Measurements from ENCODE around the gene SLC38A10. TPM values are rescaled to one million over a fixed set of nuclear protein-coding genes. Genes with fewer than 3 reads are reported as not detected.
A peak's percentile ranks its signal among the peaks of the same experiment; 100 is the strongest.

SLC38A10 gene
- total RNA-seq, 2 donors from 2014 or later: 46.2 to 63.4 TPM

GRCh38 chr17:81221371-81221841, 73.7 kb downstream of the SLC38A10 start:
- H3K27ac ChIP-seq: no peak overlapping the region
- H3K4me3 ChIP-seq: peak overlapping the region in 1 of 2 donors; percentile 88
- DNase-seq (ENCODE audit: low spot score): no peak
- H3K36me3 ChIP-seq: no peaks in the 10 kb centered on the region
- TF ChIP-seq CTCF (IDR thresholded peaks at IDR 0.05): no peak
- no peaks in the 10 kb centered on the region for H3K27me3 ChIP-seq
- H3K4me1 ChIP-seq: peaks cover 0 to 25% of the 10 kb centered on the region in 2 donors
- H3K9me3 ChIP-seq: no peaks in the 10 kb centered on the region

GRCh38 chr17:81219476-81220180, 75.5 kb downstream of the SLC38A10 start:
- no peaks in the 10 kb centered on the region for H3K9me3 ChIP-seq
- TF ChIP-seq CTCF (IDR thresholded peaks at IDR 0.05): no peak
- H3K27me3 ChIP-seq: no peaks in the 10 kb centered on the region
- H3K4me1 ChIP-seq: peaks cover 0 to 25% of the 10 kb centered on the region in 2 donors
- no peak for DNase-seq (ENCODE audit: low spot score)
- H3K36me3 ChIP-seq: no peaks in the 10 kb centered on the region
- no peak overlapping the region for H3K27ac ChIP-seq
- H3K4me3 ChIP-seq: no peak overlapping the region

- Histone ChIP-seq H3K27me3 (no peaks in the 10 kb centered on the region), H3K4me3 (no peak overlapping the region), H3K4me1 (peaks cover 0 to 25% of the 10 kb centered on the region in 2 donors), H3K9me3 (no peaks in the 10 kb centered on the region), H3K27ac (no peak overlapping the region), H3K36me3 (no peaks in the 10 kb centered on the region)
- no peak for TF ChIP-seq CTCF (IDR thresholded peaks at IDR 0.05)
- DNase-seq (ENCODE audit: low spot score): no peak
These were observed 76.1 kb downstream of the SLC38A10 start for GRCh38 chr17:81218991-81219390.

- H3K4me1 ChIP-seq: peaks cover 0 to 19% of the 10 kb centered on the region in 2 donors
- no peak for TF ChIP-seq CTCF (IDR thresholded peaks at IDR 0.05)
- H3K27ac ChIP-seq: no peak overlapping the region
- no peak overlapping the region for H3K4me3 ChIP-seq
- no peaks in the 10 kb centered on the region for H3K36me3 ChIP-seq
- H3K27me3 ChIP-seq: no peaks in the 10 kb centered on the region
- H3K9me3 ChIP-seq: no peaks in the 10 kb centered on the region
- DNase-seq (ENCODE audit: low spot score): no peak
These were observed 76.6 kb downstream of the SLC38A10 start for GRCh38 chr17:81218459-81218858.

- Histone ChIP-seq H3K9me3 (no peaks in the 10 kb centered on the region), H3K4me1 (peaks cover 0 to 14% of the 10 kb centered on the region in 2 donors), H3K4me3 (no peak overlapping the region), H3K36me3 (no peaks in the 10 kb centered on the region), H3K27me3 (no peaks in the 10 kb centered on the region), H3K27ac (no peak overlapping the region)
- no peak for TF ChIP-seq CTCF (IDR thresholded peaks at IDR 0.05)
- no peak for DNase-seq (ENCODE audit: low spot score)
These were observed 77.6 kb downstream of the SLC38A10 start for GRCh38 chr17:81217491-81217890.

GRCh38 chr17:81213978-81214377, 81.1 kb downstream of the SLC38A10 start:
- no peaks in the 10 kb centered on the region for H3K4me1 ChIP-seq
- no peaks in the 10 kb centered on the region for H3K9me3 ChIP-seq
- H3K4me3 ChIP-seq: no peak overlapping the region
- no peaks in the 10 kb centered on the region for H3K27me3 ChIP-seq
- TF ChIP-seq CTCF (IDR thresholded peaks at IDR 0.05): no peak
- DNase-seq (ENCODE audit: low spot score): no peak
- H3K27ac ChIP-seq: no peak overlapping the region
- no peaks in the 10 kb centered on the region for H3K36me3 ChIP-seq
